HG03064 (cell line): ENCODE measurements around the gene ITPK1.

Experiments used
- ATAC-seq: cut with Tn5 transposase; IDR thresholded peaks from one replicate; pipeline ENCODE4 v1.9.1; 2021; ENCODE audit warnings: low read depth; ENCODE audit not compliant: unreplicated experiment

Gene ITPK1

DNA sequence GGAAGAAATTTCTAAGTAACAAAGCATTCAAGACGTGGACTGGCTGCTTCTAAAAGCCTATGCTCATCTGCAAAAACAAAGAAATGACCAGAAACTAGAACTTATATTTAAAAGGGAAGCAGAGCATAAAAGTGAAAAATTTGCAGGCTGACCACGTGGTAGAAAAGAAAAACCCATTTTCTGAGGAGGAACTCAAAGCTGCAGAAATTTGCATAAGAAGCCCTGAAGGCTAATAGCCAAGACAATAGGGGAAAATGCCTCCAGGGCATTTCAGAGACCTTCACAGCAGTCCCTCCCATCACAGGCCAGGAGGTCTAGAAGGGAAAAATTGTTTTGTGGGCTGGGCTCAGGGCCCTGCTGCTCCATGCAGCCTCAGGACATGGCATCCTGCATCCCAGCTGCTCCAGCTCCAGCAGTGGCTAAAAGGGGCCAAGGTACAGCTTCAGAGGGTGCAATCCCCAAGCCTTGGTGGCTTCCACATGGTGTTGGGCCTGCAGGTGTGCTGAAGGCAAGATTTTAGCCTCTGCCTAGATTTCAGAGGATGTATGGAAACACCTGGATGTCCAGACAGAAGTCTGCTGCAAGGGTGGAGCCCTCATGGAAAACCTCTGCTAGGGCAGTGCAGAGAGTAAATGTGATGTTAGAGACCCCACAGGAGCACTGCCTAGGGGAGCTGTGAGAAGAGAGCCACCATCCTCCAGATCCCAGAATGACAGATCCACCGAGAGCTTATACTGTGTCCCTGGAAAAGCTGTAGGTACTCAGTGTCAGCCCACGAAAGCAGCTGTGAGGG lies 137.3 kb downstream of the ITPK1 start:
- no peak for ATAC-seq

DNA sequence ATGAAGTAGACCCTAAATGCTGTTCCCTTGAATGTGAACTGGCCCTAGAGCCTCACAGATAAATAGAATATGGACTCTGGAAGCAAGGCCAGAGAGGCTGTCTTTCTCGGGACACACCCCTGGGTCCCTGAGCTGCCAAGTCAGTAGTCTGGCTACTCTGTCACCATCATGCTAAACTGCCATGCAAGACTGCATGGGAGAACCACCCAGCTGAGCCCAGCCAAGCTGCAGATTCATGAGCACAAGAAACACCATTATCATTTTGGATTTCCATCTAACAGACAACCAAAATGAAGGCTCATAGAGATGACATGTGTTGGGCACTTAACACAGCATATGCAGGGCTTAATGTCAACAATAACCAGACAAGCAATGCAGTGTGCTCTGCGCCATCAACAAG lies 139.5 kb downstream of the ITPK1 start:
- no peak for ATAC-seq

DNA sequence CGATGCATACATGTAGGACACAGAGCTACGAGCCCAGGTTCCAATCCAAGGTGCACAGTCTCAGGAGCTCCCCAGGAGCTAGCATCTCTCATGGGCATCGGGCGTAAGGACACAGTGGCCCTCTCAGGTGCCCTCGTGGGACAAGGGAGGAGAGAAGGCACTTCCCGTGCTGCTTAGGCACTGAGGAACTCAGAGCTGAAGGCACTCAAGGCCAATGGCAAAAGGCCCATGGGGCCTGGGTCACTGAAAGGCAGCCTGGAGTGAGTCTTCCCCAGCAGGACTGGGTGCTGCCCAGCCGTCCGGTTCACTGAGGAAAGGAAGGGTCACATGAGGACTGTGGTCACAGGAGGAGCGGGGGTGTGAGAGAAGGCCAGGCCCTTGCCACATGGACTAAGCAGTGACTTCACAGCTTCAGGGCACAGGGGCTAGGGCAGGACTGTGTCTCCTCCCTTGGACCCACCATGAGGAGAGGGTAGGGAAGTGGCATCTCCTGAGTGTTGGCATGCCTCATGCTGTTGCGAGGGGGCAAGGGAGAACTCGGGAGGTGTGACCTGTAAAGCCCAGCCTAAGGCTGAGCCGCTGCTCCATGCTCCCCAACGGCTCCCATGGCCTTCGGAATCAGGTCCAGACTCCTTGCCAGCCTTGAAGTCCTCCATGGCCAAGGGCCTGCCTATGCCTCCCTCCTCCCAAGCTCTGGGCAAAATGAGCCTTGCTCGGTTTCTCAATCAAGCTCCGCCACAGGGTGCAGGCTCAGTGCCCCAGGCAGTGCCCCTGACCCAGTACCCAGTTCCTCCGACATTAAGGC lies 141.0 kb downstream of the ITPK1 start:
- ATAC-seq = no peak

DNA sequence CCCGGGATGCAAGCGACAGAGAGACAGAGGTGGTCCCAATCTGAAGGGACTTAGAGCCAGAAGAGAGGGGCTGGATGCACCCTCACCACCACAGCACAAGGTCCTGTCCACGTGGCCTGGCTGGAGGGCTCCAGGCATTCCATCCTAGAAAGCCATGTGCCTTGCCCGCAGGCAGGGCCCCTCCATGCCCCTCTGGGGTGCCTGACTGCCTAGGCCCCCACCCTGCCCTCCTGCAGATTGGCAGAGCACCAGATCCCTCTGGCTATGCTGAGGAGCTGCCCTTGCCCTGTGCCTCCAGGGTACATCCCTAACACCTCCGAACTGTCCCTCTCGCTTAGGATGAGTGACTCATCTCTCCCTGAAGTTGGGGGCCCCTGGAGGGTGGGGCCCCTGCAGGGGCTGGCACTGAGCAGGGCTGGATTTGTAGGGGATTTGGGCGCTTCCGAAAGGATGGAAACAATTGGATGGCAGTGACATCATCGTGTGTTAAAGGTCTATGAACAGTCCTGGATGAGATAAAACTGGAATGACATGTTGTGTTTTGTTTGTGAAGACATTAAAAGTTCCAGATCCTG lies 141.8 kb downstream of the ITPK1 start:
- no peak for ATAC-seq

DNA sequence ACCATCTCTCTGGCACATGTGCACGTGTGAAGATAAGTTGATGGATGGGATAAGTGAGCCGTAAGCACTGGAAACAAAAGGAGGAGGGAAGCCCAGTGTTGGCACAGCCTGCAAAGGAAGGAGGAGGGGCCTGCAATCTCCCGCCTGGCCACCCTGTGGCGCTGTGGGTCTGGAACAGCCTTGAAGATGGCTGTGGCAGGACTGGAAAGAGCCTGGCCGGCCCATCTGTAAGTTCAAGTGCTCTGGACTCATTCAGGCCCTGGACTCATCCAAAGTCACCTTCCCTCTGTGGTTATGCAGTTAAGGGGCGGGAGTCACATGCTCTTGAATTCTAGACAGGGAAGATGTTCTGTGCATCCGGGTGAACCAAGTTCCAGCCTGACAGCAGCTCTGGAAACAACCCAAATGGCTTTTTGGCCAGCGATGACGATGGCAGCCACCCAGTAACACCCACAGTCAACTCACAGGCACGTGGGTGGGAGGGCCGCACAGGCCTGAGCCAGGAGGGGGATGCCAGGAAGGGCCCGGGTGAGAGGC lies 142.4 kb downstream of the ITPK1 start:
- no peak for ATAC-seq

DNA sequence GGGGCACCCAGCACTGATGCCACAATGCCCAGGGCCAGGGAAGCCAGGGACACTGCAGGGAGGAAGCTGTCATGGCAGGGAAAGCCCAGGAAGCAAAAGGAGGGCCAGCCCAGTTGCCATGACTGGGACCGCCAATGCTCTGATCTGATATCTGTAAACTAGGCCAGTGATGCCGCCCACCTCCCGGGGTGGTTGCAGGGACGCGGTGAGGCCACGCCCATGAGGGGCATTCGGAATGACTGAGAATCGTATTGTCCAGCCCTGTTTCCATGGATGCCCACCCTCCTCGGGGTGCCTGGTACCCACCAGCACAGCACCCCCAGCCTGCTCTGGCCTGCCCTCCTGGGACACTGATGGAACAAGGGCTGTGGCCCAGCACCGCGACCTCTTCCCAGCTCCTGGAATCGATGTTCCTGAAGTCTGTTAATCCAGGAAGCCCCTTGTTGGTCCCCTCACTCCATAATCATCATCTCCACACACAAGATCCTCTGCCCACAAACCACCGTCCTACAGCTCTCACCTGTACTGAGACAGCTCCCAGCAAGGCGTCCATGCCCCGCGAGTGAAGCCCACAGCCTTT lies 144.0 kb downstream of the ITPK1 start:
- ATAC-seq = no peak

DNA sequence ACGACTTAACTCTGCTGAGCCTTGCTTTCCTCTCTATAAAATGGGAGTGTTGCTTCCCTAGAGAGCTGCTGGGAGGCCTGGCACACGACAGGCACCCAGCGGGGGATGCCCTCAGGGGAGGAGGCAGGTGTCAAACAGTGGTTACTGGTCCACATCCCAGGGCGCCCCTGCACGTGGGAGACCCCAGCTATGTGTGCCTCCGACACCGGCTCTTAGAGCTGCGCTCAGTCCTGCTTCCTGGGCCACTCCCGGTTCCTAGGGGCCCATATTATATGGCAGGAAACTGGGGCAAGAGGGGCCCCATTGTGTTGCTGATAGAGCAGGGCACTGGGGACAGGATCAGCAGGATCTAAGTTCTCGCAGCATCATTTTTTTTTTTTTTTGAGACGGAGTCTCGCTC lies 145.5 kb downstream of the ITPK1 start:
- ATAC-seq = no peak

DNA sequence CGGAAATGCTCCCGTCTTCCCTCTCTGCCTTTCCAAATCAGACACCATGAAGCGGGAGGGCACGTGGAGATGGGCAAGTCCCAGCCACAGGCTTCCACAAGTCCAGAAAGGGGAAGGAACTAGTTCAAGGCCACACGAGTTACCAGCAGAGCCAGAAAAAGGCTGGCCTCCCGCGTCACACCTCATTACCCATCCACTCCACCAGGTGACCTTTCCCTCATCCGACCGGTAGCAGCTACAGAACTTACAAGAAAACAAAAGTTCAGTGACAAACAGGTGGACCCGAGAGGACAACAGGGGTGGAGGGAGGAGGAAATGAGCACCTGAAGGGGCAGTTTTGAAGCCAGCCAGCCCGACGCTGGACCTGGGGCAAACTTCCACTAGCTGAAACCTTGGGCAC lies 145.9 kb downstream of the ITPK1 start:
- no peak for ATAC-seq

DNA sequence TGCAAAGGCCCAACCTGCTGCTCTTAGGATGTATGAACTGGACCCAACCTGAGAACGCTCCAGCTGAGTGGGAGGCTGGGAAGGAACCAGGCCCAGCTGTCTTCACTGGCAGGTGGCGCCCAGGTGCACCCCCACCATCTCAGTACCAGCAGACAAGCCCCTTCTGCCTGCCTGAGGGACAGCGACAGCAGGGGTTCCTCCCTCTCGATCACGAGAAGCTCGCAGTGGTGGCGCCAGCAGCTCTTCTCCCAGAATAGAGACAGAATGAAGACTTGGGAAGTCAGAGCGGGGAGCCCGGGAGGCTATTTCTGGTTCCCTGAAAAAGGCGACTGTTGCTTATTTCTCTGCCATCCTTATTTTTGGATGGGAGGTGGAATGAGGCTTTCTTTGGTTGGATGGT lies 146.3 kb downstream of the ITPK1 start:
- no peak for ATAC-seq

DNA sequence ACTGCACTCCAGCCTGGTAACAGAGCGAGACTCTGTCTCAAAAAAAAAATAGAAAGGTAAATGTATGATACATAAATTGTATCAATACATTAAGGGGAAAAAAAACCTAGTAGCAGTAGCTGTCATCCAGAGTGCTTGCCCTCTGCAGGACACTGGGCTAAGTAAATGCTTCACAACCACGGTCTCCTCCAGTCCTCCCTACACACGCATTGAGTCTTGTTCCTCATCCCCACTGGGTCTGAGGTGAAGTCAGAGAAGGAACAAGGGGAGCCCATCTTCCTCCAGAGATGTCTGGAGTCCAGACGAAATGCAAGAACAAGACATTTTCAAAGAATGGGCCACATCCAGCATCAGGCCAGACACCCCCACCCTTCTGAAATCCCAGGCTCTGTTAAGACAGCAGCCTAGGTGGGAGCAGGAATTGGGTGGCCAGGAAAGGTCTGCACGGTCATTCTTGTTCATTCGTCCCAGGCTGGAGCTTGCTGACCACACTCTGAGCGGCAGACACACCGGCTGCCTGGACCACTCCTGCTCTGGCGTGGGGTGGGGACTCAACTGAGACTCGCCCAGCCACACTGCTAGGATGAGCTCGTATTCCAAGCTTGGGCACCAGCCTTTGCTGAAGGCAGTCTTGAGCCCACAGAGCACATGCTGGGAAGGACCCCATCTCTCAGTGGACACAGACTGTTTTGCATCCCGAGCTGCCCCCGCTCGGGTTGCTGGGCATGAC lies 147.3 kb downstream of the ITPK1 start:
- no peak for ATAC-seq

DNA sequence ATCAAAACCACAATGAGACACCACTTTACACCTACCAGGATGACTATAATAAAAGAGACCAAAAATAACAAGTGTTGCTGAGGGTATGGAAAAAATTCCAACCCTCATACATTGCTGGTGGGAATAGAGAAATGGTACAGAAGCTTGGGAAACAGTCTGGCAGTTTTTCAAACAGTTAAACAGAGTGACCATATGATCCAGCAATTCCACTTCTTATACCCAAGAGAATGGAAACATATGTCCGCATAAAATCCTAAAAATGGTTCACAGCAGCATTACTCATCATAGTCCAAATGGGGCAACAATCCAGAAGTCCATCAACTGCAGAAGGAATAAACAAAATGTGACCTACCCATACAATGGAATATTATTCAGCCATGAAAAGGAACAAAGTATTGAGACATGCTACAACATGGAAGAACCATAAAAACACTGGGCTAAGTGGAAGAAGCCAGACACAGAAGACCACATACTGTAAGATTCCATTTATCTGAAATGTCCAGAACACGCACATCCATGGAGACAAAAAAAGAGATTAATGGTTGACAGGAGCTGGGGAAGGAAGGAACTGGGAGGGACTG lies 148.3 kb downstream of the ITPK1 start:
- no peak for ATAC-seq

DNA sequence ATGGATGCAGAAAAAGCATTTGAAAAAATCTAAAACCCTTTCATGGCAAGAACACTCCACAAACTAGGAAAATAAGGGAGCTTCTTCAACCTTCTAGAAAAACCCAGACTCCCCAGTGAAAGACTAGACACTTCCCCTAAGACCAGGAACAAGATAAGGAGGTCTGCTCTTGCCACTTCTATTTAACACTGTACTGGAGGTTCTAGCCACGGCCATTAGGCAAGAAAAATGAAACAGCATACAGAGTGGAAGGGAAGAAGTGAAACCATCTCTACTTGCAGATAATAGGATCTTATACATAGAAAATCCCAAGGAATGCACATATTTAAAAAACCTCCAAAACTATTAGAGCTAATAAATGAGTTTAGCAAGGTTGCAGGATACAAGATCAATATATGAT lies 150.4 kb downstream of the ITPK1 start:
- no peak for ATAC-seq

DNA sequence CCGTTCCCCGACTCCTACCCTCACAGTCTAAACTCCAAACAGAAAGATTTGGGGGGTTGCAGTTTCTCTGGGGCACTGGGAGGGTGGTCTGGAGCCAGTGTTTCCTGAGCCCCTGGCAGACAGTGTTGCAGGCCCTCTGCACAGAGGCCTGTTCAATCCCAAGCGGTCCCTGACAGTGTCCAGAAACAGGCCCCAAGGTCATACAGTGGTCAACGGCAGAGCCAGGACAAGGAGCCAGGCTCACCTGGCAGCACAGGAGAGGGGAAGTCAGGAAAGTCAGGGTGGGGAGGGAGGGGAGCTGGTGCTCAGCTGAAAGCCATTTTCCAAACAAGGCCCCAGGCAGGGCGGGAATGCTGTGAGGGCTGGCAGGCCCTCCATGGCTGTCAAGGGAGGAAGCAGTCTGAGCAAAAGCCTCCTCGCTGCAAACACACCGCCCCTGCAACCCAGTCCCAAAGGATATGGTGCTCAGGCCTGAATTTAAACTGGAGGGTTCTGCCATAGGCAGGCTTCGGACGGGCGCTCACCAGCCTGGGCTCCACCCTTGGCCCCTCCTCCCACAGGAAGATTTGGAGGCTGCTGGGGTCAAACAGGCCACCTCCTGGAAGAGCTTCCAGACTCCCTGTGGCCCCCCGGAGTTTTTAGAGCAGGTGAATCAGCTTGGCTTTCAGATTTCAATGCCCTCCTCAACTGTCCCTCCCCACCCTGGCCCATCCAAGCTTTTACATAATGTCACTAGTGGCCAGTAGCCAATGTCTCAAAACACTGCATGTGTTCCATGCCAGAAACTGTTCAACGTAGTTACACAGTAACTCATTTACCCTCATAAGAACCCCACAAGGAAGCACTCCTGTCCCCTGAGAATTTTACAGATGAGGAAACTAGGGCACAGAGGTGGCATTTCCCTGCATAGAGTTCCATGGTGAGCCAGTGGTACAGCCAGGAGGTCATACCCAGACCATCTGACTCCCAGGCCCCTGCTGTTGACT lies 151.3 kb downstream of the ITPK1 start:
- no peak for ATAC-seq

DNA sequence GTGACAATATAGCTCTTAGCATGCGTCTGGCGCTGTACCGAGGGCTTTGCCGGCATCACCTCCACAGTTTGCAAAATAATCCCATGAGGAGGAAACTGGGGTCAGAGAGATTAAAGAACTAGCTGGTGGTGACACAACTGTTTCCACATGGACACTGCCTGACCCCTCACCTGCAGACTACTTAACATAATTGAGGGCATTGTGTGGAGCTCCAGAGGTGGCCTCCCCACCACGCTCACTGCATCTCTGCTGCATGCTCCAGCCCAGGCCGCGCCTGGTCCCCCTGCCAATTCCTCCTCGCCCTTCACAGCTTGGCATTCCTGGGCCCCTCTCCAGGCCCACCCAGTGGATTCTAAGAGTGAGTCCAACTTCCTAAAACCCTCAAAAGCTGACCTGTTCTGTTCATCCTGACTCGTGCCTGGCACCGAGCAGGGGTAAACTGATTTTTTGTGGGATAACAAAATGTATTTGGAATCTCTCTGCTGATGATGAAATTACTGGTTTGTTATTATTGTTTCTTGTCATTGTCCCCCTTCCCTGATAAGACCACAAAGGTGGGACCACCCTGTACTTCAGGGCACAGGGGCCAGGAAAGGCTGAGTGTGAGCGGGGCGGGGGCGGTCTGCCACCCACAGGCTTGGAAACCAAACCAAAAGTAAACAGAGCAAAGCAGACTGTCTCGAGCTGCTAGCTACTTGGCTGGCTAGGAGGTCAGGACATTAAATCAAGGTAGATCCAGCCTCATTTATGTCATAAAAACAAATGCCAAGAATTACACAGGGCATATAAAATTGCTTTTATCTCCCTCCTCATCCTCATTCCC lies 152.2 kb downstream of the ITPK1 start:
- no peak for ATAC-seq

DNA sequence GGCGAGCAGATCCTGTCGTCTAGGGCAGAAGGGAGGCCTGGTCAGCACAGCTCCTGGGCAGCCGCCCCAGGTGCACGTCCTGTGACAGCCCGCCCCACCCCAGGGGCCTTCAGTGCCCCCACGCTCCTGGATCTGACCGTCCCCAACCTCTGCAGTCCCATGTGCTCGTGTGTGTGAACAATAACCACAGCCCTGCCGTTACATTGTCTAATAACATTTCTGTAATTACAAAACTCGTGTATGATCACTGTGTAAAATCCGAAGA lies 153.0 kb downstream of the ITPK1 start:
- no peak for ATAC-seq

DNA sequence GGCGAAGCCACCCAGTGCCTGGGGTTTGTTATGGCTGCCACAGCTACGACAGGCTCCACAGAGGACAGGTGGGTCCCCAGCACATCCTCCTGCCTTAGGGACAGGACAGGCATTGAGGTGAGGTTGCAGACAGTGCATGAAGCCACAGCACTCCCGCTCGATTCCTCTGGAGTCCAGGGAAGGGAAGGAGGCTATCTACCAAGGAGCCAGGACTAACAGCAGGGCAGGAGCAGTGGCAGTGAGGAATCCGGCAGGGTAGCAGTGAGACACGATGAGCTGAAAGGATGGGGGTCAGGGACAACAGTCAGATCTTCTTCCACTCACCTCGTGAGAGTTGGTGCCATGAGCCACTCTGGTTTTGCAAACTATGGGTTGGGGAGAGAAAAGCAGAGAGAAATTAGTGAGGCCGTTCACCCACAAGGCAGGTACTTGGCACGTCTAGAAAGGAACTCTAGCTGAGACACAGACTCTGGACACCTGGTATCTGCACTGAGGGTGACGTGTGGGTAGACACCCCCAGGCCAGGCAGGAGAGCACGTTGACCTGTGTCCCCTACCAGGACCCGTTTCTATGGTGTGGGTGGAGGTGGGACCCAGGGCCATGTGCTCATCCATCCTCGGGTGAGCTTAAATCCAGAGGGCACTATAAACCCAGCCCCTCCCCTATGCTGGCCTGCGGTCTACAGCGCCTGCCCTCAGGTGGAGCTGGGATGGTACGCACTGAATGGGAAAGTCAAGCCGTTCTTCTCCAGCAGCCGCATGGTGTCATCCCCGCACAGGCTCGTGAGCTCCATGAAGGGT lies 153.5 kb downstream of the ITPK1 start:
- no peak for ATAC-seq

DNA sequence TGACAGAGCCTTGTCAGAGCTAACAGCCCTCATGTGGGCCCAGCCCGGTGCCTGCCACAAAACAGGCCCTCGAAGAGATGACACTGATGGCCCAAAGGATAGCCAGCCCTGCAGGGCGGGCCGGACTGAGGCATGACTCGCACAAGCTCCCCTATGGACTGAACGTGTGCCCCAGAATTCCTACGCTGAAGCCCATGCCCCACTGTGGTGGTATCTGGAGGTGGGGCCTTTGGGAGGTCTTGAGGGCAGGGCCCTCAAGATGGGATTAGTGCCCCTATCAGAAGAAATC lies 154.2 kb downstream of the ITPK1 start:
- no peak for ATAC-seq
